ENCODE measurements around the gene SCARF2. TPM values are rescaled to one million over a fixed set of nuclear protein-coding genes. Genes with fewer than 3 reads are reported as not detected.
"Not testable (repeated sequence)": the region's sequence is repeated elsewhere in the genome, so short reads cannot be mapped to it uniquely, and the experiment has no call there.

Gene SCARF2
- total and polyA plus RNA-seq, 2 experiments from 2014 or later, result 1.8 to 16.6 TPM

DNA sequence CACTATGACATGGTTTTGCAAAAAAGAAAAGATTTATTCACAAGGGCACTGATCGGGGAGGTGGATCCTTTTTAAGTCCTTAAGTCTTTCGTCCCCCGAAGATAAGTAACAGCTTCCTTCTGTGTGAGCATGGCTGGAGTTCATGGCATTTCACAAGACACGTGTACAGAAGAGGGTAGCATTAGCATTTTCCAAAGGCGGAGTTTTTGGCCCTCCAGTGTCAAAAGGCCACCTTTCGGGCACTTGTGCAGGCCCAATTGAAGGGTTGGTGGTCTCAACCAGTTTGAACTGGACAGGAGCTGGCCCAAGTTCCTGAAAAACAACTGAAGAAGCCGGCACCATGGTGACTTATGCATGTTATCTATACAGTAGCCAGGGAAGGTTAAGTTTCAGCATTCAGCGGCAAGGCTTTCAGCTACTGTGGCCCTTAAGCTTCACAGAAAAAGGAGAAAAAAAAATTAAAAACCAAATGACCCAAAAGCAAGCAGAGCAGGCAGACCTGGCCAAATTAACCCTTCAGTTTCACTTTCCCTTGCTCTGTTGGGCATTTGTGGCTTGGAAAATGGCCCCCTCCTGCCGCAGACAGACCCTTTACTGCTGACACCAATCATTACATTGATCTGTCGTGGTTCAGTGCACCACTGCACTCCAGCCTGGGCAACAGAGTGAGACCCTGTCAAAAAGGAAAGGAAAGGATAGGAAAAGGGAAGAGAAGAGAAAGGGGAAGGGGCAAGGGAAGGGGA lies 25.0 kb downstream of the SCARF2 start:
- Histone ChIP-seq H3K4me3 (no peak overlapping the region), H3K4me1 (ENCODE audit: insufficient read depth) (no peaks in the 10 kb centered on the region), H3K36me3 (ENCODE audit: insufficient read depth) (no peaks in the 10 kb centered on the region), H3K27me3 (ENCODE audit: insufficient read depth) (no peaks in the 10 kb centered on the region), H2AFZ (no peak overlapping the region), H3K4me2 (no peak overlapping the region), H3K79me2 (replicated peaks; ENCODE audit: insufficient read depth) (no peaks in the 10 kb centered on the region), H3K27ac (ENCODE audit: low read depth) (no peak overlapping the region), H3K9me2 (ENCODE audit: insufficient read depth) (no peaks in the 10 kb centered on the region), H4K20me1 (replicated peaks; ENCODE audit: insufficient read depth) (no peaks in the 10 kb centered on the region), H3F3A (replicated peaks; ENCODE audit: low read depth) (no peaks in the 10 kb centered on the region)
- Mint-ChIP-seq H3K27ac (no peak overlapping the region; the same call in 1 of the 2 replicates), H3K27me3 (ENCODE audit: insufficient read depth, low read depth, poor library complexity) (peaks cover 1% of the 10 kb centered on the region), H3K4me1 (peaks cover 6% of the 10 kb centered on the region; the same call in 2 of the 3 replicates), H3K36me3 (ENCODE audit: low read depth) (peaks cover 8% of the 10 kb centered on the region; the same call in 1 of the 3 replicates), H3K9me3 (no peaks in the 10 kb centered on the region), H3K4me3 (no peak overlapping the region)
- ATAC-seq (no peak), DNase-seq (ENCODE audit: low spot score) (no peak)
- no peak for TF ChIP-seq EZH2phosphoT487 (IDR thresholded peaks at IDR 0.05; ENCODE audit: unreplicated experiment)

DNA sequence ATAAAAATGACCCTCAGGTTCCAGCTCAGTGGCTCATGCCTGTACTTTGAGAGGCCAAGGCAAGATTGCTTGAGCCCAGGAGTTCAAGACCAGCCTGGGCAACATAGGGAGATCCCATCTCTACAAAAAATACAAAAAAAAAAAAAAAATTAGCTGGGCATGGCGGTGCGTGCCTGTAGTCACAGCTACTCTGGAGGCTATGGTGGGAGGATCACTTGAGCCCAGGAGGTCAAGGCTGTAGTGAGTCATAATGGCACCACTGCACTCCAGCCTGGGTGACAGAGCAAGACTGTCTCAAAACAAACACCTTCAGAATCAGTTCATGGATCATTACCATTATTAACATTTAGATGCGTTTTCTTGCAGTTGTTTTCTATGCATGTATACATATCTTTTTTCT lies 28.2 kb downstream of the SCARF2 start:
- not testable (repeated sequence) for H3K4me3 ChIP-seq; H2AFZ ChIP-seq; ATAC-seq; H4K20me1 ChIP-seq (replicated peaks; ENCODE audit: insufficient read depth); H3K4me1 Mint-ChIP-seq; H3K4me2 ChIP-seq; H3K36me3 ChIP-seq (ENCODE audit: insufficient read depth); DNase-seq (ENCODE audit: low spot score); H3K9me2 ChIP-seq (ENCODE audit: insufficient read depth); H3K79me2 ChIP-seq (replicated peaks; ENCODE audit: insufficient read depth); H3K27ac Mint-ChIP-seq; H3K27ac ChIP-seq (ENCODE audit: low read depth); H3K27me3 Mint-ChIP-seq (ENCODE audit: insufficient read depth, low read depth, poor library complexity); H3K27me3 ChIP-seq (ENCODE audit: insufficient read depth); H3F3A ChIP-seq (replicated peaks; ENCODE audit: low read depth); H3K9me3 Mint-ChIP-seq; H3K4me1 ChIP-seq (ENCODE audit: insufficient read depth); H3K4me3 Mint-ChIP-seq
- H3K36me3 Mint-ChIP-seq (ENCODE audit: low read depth), result peaks cover 32% of the 10 kb centered on the region

DNA sequence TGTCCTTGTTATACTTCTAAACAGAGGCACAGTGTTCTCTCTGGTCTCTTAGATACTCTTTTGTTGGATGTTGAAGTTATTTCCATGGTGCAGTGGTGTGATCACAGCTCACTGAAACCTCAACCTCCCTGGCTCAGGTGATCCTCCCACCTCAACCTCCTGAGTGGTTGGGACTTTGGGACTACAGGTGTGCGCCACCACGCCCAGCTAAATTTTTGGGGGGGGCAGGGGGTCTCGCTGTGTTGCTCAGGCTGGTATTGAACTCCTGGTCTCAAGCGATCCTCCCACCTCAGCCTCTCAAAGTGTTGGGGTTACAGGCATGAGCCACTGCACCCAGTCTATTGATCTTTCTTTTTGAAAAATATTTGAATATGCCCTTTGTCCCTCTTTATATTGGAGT lies 28.7 kb downstream of the SCARF2 start:
- H3K9me2 ChIP-seq (ENCODE audit: insufficient read depth), result no peaks in the 10 kb centered on the region
- no peak overlapping the region for H3K4me3 ChIP-seq
- Mint-ChIP-seq H3K9me3 (no peaks in the 10 kb centered on the region; the same call in 2 of the 3 replicates), H3K27ac (no peak overlapping the region), H3K36me3 (ENCODE audit: low read depth) (peaks cover 34% of the 10 kb centered on the region), H3K4me3 (no peak overlapping the region), H3K27me3 (ENCODE audit: insufficient read depth, low read depth, poor library complexity) (no peaks in the 10 kb centered on the region), H3K4me1 (peaks cover 6% of the 10 kb centered on the region)
- H3K27ac ChIP-seq (ENCODE audit: low read depth), result no peak overlapping the region
- no peak for ATAC-seq
- H3K4me1 ChIP-seq (ENCODE audit: insufficient read depth), result no peaks in the 10 kb centered on the region
- H3K36me3 ChIP-seq (ENCODE audit: insufficient read depth), result no peaks in the 10 kb centered on the region; the same call in 1 of the 2 replicates
- H3K27me3 ChIP-seq (ENCODE audit: insufficient read depth), result no peaks in the 10 kb centered on the region
- no peaks in the 10 kb centered on the region for H3K79me2 ChIP-seq (replicated peaks; ENCODE audit: insufficient read depth)
- no peak for DNase-seq (ENCODE audit: low spot score)
- no peak overlapping the region for H3K4me2 ChIP-seq
- no peaks in the 10 kb centered on the region for H3F3A ChIP-seq (replicated peaks; ENCODE audit: low read depth)
- H4K20me1 ChIP-seq (replicated peaks; ENCODE audit: insufficient read depth), result no peaks in the 10 kb centered on the region; the same call in 1 of the 2 replicates
- no peak overlapping the region for H2AFZ ChIP-seq
- no peak for TF ChIP-seq NANOG (IDR thresholded peaks at IDR 0.05; ENCODE audit: borderline replicate concordance)
- TF ChIP-seq ZNF331 (CRISPR knock-in tag; IDR thresholded peaks at IDR 0.05; ENCODE audit: low read depth), result no peak
- TF ChIP-seq, protein P1, sequence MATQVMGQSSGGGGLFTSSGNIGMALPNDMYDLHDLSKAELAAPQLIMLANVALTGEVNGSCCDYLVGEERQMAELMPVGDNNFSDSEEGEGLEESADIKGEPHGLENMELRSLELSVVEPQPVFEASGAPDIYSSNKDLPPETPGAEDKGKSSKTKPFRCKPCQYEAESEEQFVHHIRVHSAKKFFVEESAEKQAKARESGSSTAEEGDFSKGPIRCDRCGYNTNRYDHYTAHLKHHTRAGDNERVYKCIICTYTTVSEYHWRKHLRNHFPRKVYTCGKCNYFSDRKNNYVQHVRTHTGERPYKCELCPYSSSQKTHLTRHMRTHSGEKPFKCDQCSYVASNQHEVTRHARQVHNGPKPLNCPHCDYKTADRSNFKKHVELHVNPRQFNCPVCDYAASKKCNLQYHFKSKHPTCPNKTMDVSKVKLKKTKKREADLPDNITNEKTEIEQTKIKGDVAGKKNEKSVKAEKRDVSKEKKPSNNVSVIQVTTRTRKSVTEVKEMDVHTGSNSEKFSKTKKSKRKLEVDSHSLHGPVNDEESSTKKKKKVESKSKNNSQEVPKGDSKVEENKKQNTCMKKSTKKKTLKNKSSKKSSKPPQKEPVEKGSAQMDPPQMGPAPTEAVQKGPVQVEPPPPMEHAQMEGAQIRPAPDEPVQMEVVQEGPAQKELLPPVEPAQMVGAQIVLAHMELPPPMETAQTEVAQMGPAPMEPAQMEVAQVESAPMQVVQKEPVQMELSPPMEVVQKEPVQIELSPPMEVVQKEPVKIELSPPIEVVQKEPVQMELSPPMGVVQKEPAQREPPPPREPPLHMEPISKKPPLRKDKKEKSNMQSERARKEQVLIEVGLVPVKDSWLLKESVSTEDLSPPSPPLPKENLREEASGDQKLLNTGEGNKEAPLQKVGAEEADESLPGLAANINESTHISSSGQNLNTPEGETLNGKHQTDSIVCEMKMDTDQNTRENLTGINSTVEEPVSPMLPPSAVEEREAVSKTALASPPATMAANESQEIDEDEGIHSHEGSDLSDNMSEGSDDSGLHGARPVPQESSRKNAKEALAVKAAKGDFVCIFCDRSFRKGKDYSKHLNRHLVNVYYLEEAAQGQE (IDR thresholded peaks at IDR 0.05; ENCODE audit: unreplicated experiment), result no peak
- TF ChIP-seq CREB1 (CRISPR knock-in tag; IDR thresholded peaks at IDR 0.05; ENCODE audit: low read depth), result no peak
- TF ChIP-seq ZNF114 (CRISPR knock-in tag; IDR thresholded peaks at IDR 0.05), result no peak
- TF ChIP-seq JUNB (IDR thresholded peaks at IDR 0.05; ENCODE audit: unreplicated experiment), result no peak
- TF ChIP-seq ETS1 (IDR thresholded peaks at IDR 0.05), result no peak
- TF ChIP-seq POLR2AphosphoS5 (IDR thresholded peaks at IDR 0.05; ENCODE audit: low read depth), result no peak
- TF ChIP-seq, protein P2, sequence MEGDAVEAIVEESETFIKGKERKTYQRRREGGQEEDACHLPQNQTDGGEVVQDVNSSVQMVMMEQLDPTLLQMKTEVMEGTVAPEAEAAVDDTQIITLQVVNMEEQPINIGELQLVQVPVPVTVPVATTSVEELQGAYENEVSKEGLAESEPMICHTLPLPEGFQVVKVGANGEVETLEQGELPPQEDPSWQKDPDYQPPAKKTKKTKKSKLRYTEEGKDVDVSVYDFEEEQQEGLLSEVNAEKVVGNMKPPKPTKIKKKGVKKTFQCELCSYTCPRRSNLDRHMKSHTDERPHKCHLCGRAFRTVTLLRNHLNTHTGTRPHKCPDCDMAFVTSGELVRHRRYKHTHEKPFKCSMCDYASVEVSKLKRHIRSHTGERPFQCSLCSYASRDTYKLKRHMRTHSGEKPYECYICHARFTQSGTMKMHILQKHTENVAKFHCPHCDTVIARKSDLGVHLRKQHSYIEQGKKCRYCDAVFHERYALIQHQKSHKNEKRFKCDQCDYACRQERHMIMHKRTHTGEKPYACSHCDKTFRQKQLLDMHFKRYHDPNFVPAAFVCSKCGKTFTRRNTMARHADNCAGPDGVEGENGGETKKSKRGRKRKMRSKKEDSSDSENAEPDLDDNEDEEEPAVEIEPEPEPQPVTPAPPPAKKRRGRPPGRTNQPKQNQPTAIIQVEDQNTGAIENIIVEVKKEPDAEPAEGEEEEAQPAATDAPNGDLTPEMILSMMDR (conservative IDR thresholded peaks at IDR 0.05; ENCODE audit: low read depth in 2 of 2), result no peak
- TF ChIP-seq EZH2phosphoT487 (IDR thresholded peaks at IDR 0.05; ENCODE audit: unreplicated experiment), result no peak
- TF ChIP-seq STAT1 (IDR thresholded peaks at IDR 0.05; ENCODE audit: unreplicated experiment), result no peak

Data from GM23338 (cell line).